ENCODE measurements around the gene LAMB1. TPM values are rescaled to one million over a fixed set of nuclear protein-coding genes. Genes with fewer than 3 reads are reported as not detected.
"Not testable (repeated sequence)": the region's sequence is repeated elsewhere in the genome, so short reads cannot be mapped to it uniquely, and the experiment has no call there.

LAMB1 gene
- total RNA-seq, 2 experiments from 2014 or later, result 0.17 TPM; not detected in 1

GRCh38 chr7:107959527-107959898, 43.4 kb downstream of the LAMB1 start:
- no peak for TF ChIP-seq EZH2phosphoT487 (IDR thresholded peaks at IDR 0.05; ENCODE audit: borderline replicate concordance, low read depth, low read length)
- TF ChIP-seq CTCF (conservative IDR thresholded peaks at IDR 0.05; ENCODE audit: low read length), result no peak
- H3K4me3 ChIP-seq (ENCODE audit: low read depth, low read length, poor library complexity, severe bottlenecking), result no peak overlapping the region
- H3K4me2 ChIP-seq (ENCODE audit: low read length), result no peak overlapping the region
- BruUV-seq (replicated peaks), result no TSS peak
- no peaks in the 10 kb centered on the region for H3K9me3 ChIP-seq (ENCODE audit: low read length)
- intact Hi-C loops (cut with micrococcal nuclease; ENCODE audit: unreplicated experiment), result no loop called here
- CTCF ChIA-PET (ENCODE audit: unreplicated experiment), result no interaction called here
- POLR2A ChIA-PET, result no interaction called here
- no peaks in the 10 kb centered on the region for H3K4me1 ChIP-seq (ENCODE audit: insufficient read depth, low read length, poor library complexity, severe bottlenecking)
- no peak for DNase-seq (ENCODE audit: low spot score)
- no peaks in the 10 kb centered on the region for H3K36me3 ChIP-seq (ENCODE audit: insufficient read depth, low read length)
- no peaks in the 10 kb centered on the region for H4K20me1 ChIP-seq (ENCODE audit: insufficient read depth, low read length)
- H3K27ac ChIP-seq (ENCODE audit: low read depth, low read length, poor library complexity, severe bottlenecking), result no peak overlapping the region
- no peaks in the 10 kb centered on the region for H3K79me2 ChIP-seq (ENCODE audit: insufficient read depth, low read depth, low read length)
- no peak overlapping the region for H2AFZ ChIP-seq (ENCODE audit: low read length)
- no peaks in the 10 kb centered on the region for H3K9me2 ChIP-seq (ENCODE audit: insufficient read depth, low read length)

- no peak overlapping the region for H3K27ac ChIP-seq (ENCODE audit: low read depth, low read length, poor library complexity, severe bottlenecking)
- no peak overlapping the region for H2AFZ ChIP-seq (ENCODE audit: low read length)
- no peak overlapping the region for H3K4me3 ChIP-seq (ENCODE audit: low read depth, low read length, poor library complexity, severe bottlenecking)
- H3K79me2 ChIP-seq (ENCODE audit: insufficient read depth, low read depth, low read length), result no peaks in the 10 kb centered on the region
- H3K4me1 ChIP-seq (ENCODE audit: insufficient read depth, low read length, poor library complexity, severe bottlenecking), result no peaks in the 10 kb centered on the region
- no TSS peak for BruUV-seq (replicated peaks)
- H3K36me3 ChIP-seq (ENCODE audit: insufficient read depth, low read length), result no peaks in the 10 kb centered on the region
- ChIA-PET CTCF (ENCODE audit: unreplicated experiment) (no interaction called here), POLR2A (no interaction called here)
- no peaks in the 10 kb centered on the region for H3K9me2 ChIP-seq (ENCODE audit: insufficient read depth, low read length)
- no peak overlapping the region for H3K4me2 ChIP-seq (ENCODE audit: low read length)
- H3K9me3 ChIP-seq (ENCODE audit: low read length), result no peaks in the 10 kb centered on the region
- no peak for DNase-seq (ENCODE audit: low spot score)
- no peaks in the 10 kb centered on the region for H4K20me1 ChIP-seq (ENCODE audit: insufficient read depth, low read length)
- TF ChIP-seq EZH2phosphoT487 (IDR thresholded peaks at IDR 0.05; ENCODE audit: borderline replicate concordance, low read depth, low read length) (no peak), CTCF (conservative IDR thresholded peaks at IDR 0.05; ENCODE audit: low read length) (no peak)
- intact Hi-C loops (cut with micrococcal nuclease; ENCODE audit: unreplicated experiment), result no loop called here
Observed at GRCh38 chr7:107958764-107959526, 44.0 kb downstream of the LAMB1 start.

- CTCF ChIA-PET (ENCODE audit: unreplicated experiment), result no interaction called here
- BruUV-seq (replicated peaks), result no TSS peak
- TF ChIP-seq CTCF (conservative IDR thresholded peaks at IDR 0.05; ENCODE audit: low read length) (no peak), EZH2phosphoT487 (IDR thresholded peaks at IDR 0.05; ENCODE audit: borderline replicate concordance, low read depth, low read length) (no peak)
- intact Hi-C loops (cut with micrococcal nuclease; ENCODE audit: unreplicated experiment), result no loop called here
- H2AFZ ChIP-seq (ENCODE audit: low read length), result no peak overlapping the region
- H3K9me3 ChIP-seq (ENCODE audit: low read length), result no peaks in the 10 kb centered on the region
- no peak for DNase-seq (ENCODE audit: low spot score)
- H3K4me2 ChIP-seq (ENCODE audit: low read length), result no peak overlapping the region
- H3K79me2 ChIP-seq (ENCODE audit: insufficient read depth, low read depth, low read length), result no peaks in the 10 kb centered on the region
- H4K20me1 ChIP-seq (ENCODE audit: insufficient read depth, low read length), result no peaks in the 10 kb centered on the region
- H3K9me2 ChIP-seq (ENCODE audit: insufficient read depth, low read length), result no peaks in the 10 kb centered on the region
- no peaks in the 10 kb centered on the region for H3K36me3 ChIP-seq (ENCODE audit: insufficient read depth, low read length)
- no peaks in the 10 kb centered on the region for H3K4me1 ChIP-seq (ENCODE audit: insufficient read depth, low read length, poor library complexity, severe bottlenecking)
- no peak overlapping the region for H3K27ac ChIP-seq (ENCODE audit: low read depth, low read length, poor library complexity, severe bottlenecking)
- POLR2A ChIA-PET, result no interaction called here
- H3K4me3 ChIP-seq (ENCODE audit: low read depth, low read length, poor library complexity, severe bottlenecking), result no peak overlapping the region
Observed at GRCh38 chr7:107957436-107957835, 45.5 kb downstream of the LAMB1 start.

- H3K36me3 ChIP-seq (ENCODE audit: insufficient read depth, low read length); H3K79me2 ChIP-seq (ENCODE audit: insufficient read depth, low read depth, low read length); POLR2A ChIA-PET; CTCF ChIA-PET (ENCODE audit: unreplicated experiment); H3K4me2 ChIP-seq (ENCODE audit: low read length); H3K4me1 ChIP-seq (ENCODE audit: insufficient read depth, low read length, poor library complexity, severe bottlenecking); H3K4me3 ChIP-seq (ENCODE audit: low read depth, low read length, poor library complexity, severe bottlenecking); DNase-seq (ENCODE audit: low spot score); H4K20me1 ChIP-seq (ENCODE audit: insufficient read depth, low read length); H3K9me2 ChIP-seq (ENCODE audit: insufficient read depth, low read length); H3K27ac ChIP-seq (ENCODE audit: low read depth, low read length, poor library complexity, severe bottlenecking); intact Hi-C loops (cut with micrococcal nuclease; ENCODE audit: unreplicated experiment); H2AFZ ChIP-seq (ENCODE audit: low read length); H3K9me3 ChIP-seq (ENCODE audit: low read length); BruUV-seq (replicated peaks): not testable (repeated sequence)
Observed at GRCh38 chr7:107956950-107957349, 46.0 kb downstream of the LAMB1 start.
